NT2/D1 (cell line): Measurements from ENCODE around the gene NUDT2.

ENCODE experiments used
- SUZ12 ChIP-seq: IDR thresholded peaks from 2 replicates; pipeline ENCODE4 v1.6.1; 2011; ENCODE audit not compliant: insufficient read length, insufficient read depth; ENCODE audit errors: extremely low read depth
- YY1 ChIP-seq: IDR thresholded peaks from 2 replicates; pipeline ENCODE4 v1.6.1; 2011; ENCODE audit not compliant: insufficient read length, insufficient read depth
- ZNF274 ChIP-seq: IDR thresholded peaks from 2 replicates; pipeline ENCODE4 v1.6.1; 2011; ENCODE audit warnings: mild to moderate bottlenecking, low read depth, low read length

- no peak for TF ChIP-seq ZNF274
- TF ChIP-seq YY1, result no peak
- no peak for TF ChIP-seq SUZ12
Measured at GRCh38 chr9:34343605-34344004, 14.2 kb downstream of the NUDT2 start.
